Measurements from ENCODE around the gene HDAC9. TPM values are rescaled to one million over a fixed set of nuclear protein-coding genes. Genes with fewer than 3 reads are reported as not detected.
A peak's percentile ranks its signal among the peaks of the same experiment; 100 is the strongest.

Gene HDAC9
- total RNA-seq, 4 donors from 2014 or later: 10.3 to 48.4 (median 12.2) TPM

DNA sequence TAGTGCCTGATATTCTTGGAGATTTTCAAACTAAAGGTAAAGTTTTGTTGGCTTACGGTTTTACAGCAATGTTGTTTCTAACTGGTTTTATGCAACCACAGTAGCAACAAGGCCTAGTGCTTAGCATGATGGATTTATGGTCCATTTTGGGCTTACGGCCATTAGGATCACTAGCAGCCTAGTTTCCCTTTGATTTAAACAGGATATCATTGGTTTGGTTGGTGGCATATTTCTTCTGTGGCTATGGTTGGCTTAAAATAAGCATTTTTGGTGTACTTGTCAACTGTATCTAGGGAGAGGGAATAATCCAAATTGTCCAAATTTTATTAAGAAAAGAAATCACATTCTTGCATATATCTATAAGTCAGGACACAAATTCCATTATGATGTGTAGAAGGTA lies 194.0 kb downstream of the HDAC9 start:
- H3K27me3 ChIP-seq: no peaks in the 10 kb centered on the region
- no peaks in the 10 kb centered on the region for H3K36me3 ChIP-seq
- DNase-seq (ENCODE audit: low spot score in 2 of 2): no peak
- H3K9me3 ChIP-seq: no peaks in the 10 kb centered on the region
- TF ChIP-seq, protein P1, sequence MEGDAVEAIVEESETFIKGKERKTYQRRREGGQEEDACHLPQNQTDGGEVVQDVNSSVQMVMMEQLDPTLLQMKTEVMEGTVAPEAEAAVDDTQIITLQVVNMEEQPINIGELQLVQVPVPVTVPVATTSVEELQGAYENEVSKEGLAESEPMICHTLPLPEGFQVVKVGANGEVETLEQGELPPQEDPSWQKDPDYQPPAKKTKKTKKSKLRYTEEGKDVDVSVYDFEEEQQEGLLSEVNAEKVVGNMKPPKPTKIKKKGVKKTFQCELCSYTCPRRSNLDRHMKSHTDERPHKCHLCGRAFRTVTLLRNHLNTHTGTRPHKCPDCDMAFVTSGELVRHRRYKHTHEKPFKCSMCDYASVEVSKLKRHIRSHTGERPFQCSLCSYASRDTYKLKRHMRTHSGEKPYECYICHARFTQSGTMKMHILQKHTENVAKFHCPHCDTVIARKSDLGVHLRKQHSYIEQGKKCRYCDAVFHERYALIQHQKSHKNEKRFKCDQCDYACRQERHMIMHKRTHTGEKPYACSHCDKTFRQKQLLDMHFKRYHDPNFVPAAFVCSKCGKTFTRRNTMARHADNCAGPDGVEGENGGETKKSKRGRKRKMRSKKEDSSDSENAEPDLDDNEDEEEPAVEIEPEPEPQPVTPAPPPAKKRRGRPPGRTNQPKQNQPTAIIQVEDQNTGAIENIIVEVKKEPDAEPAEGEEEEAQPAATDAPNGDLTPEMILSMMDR (IDR thresholded peaks at IDR 0.05): no peak
- TF ChIP-seq POLR2A (IDR thresholded peaks at IDR 0.05): no peak
- no peak for TF ChIP-seq EP300 (IDR thresholded peaks at IDR 0.05)
- H3K4me1 ChIP-seq: no peaks in the 10 kb centered on the region
- H3K27ac ChIP-seq: no peak overlapping the region
- no peak overlapping the region for H3K4me3 ChIP-seq
- 88 to 91% methylated on average over 2 of the region's 2 CpGs for WGBS, 2 donors

DNA sequence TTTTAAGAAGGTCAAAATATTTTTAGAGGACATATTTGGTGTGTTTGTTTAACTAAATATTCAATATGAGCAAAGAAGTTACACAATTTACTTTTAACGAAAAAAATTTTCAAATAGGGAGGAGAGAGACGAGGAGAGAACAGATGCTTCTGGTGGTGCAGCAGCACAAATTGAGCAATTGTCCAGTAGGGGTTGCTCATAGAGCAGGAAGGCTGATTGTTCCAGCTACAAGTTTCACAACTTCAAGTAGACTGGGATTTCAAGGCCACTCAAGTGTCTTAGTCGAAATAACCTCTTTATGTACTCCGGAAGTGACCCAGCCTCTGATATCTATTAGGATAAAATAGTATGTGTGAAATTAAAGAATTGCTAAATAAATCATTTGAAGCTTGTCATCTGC lies 197.9 kb downstream of the HDAC9 start:
- no peaks in the 10 kb centered on the region for H3K9me3 ChIP-seq
- no peaks in the 10 kb centered on the region for H3K4me1 ChIP-seq
- no peaks in the 10 kb centered on the region for H3K36me3 ChIP-seq
- no peak overlapping the region for H3K27ac ChIP-seq
- peak in 1 of 2 donors; percentile 47 for DNase-seq (ENCODE audit: low spot score in 2 of 2)
- H3K27me3 ChIP-seq: no peaks in the 10 kb centered on the region
- 26 to 44% methylated on average over 4 of the region's 4 CpGs for WGBS, 2 donors
- no peak overlapping the region for H3K4me3 ChIP-seq
- TF ChIP-seq EP300 (IDR thresholded peaks at IDR 0.05) (peak in 1 of 2 donors; percentile 52), POLR2A (IDR thresholded peaks at IDR 0.05) (no peak)
- TF ChIP-seq, protein P1 (IDR thresholded peaks at IDR 0.05): peak; percentile 16 to 44 (median 30)

DNA sequence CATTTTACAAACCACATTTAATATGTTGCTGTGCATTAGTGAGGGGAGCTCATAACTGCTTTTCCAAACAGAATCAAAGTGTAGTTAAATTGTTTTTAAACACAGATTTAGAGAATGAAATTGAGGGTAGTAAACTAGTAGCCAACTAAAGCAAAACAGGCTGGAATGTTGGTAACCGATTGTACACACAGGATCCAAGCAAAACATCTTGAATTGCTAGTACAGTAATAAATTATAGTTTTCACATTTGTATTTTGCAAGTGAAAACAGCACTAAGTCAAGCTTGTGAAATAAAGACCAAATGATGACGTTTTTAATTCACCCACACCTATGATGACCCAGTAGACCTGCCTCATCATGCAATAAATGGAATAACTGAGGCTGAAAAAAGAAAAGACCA lies 198.3 kb downstream of the HDAC9 start:
- Histone ChIP-seq H3K36me3 (no peaks in the 10 kb centered on the region), H3K27me3 (no peaks in the 10 kb centered on the region), H3K9me3 (no peaks in the 10 kb centered on the region), H3K27ac (no peak overlapping the region), H3K4me1 (no peaks in the 10 kb centered on the region), H3K4me3 (no peak overlapping the region)
- TF ChIP-seq, protein P1 (IDR thresholded peaks at IDR 0.05): no peak
- no peak for TF ChIP-seq POLR2A (IDR thresholded peaks at IDR 0.05)
- TF ChIP-seq EP300 (IDR thresholded peaks at IDR 0.05): no peak
- no peak for DNase-seq (ENCODE audit: low spot score in 2 of 2)
- 47 to 56% methylated on average over 2 of the region's 2 CpGs for WGBS, 2 donors

DNA sequence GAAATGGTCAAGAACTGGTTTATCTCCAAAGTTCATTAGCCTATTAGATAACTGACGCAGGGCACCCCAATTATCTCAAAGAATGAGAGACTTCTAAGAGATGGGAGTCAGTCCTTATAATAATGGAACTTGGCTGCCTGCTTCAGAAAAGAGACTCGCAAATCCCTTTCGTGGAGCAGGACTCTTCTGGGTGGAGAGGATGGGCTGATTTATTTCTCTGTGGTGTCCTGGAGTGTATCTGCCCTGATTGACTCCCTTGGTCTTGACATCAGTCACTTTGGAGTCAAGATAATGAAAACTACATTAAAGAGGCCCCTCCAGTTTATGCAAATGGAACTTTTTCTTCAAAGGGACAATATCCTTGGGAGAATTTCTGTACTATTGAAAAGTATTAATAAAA lies 198.9 kb downstream of the HDAC9 start:
- TF ChIP-seq, protein P1 (IDR thresholded peaks at IDR 0.05): no peak
- Histone ChIP-seq H3K4me1 (no peaks in the 10 kb centered on the region), H3K36me3 (no peaks in the 10 kb centered on the region), H3K4me3 (no peak overlapping the region), H3K9me3 (no peaks in the 10 kb centered on the region), H3K27me3 (no peaks in the 10 kb centered on the region), H3K27ac (no peak overlapping the region)
- DNase-seq (ENCODE audit: low spot score in 2 of 2): no peak
- WGBS, 2 donors: 81 to 90% methylated on average over 3 of the region's 3 CpGs

DNA sequence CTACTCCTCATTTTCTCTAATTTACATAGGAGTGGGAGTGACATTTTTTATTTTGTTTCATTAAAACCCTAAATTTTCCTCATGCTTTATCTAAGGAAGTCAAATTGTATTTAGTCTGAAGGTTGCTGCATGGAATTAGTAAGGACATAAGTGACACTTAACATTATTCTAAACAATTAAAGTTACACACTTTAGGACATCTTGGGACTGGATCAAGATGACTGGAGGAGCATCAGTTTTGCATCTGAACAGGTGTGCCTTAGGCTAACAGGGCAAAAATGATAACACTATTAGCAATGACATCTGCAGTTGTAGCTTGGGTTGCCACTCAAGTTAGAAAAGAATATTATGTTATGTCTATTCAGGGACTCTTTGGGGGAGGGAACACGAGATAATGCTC lies 199.4 kb downstream of the HDAC9 start:
- Histone ChIP-seq H3K4me3 (no peak overlapping the region), H3K9me3 (no peaks in the 10 kb centered on the region), H3K36me3 (no peaks in the 10 kb centered on the region), H3K4me1 (no peaks in the 10 kb centered on the region), H3K27me3 (no peaks in the 10 kb centered on the region), H3K27ac (no peak overlapping the region)
- DNase-seq (ENCODE audit: low spot score in 2 of 2): no peak
- no peak for TF ChIP-seq EP300 (IDR thresholded peaks at IDR 0.05)
- no peak for TF ChIP-seq POLR2A (IDR thresholded peaks at IDR 0.05)
- TF ChIP-seq, protein P1 (IDR thresholded peaks at IDR 0.05): no peak
- 47 to 88% methylated on average over 1 of the region's 1 CpG for WGBS, 2 donors
